Brain microvascular endothelial cell (primary cell): ENCODE data around the gene GLDN.
A peak's percentile ranks its signal among the peaks of the same experiment; 100 is the strongest.

Experiments
- DNase-seq: peaks from one replicate; pipeline ENCODE4 v3.0.0-alpha.2; 2020
- H3K27ac ChIP-seq: fragments of 250-450 bp; sonication (Bioruptor Pico); 2 replicates; pipeline ENCODE4 v1.5.1; 2020; ENCODE audit warnings: mild to moderate bottlenecking, moderate library complexity
- H3K27me3 ChIP-seq: fragments of 250-450 bp; sonication (Bioruptor Pico); replicated peaks from 2 replicates; pipeline ENCODE4 v1.5.1; 2020; ENCODE audit warnings: mild to moderate bottlenecking
- H3K36me3 ChIP-seq: fragments of 250-450 bp; sonication (Bioruptor Pico); replicated peaks from 2 replicates; pipeline ENCODE4 v1.5.1; 2020; ENCODE audit warnings: mild to moderate bottlenecking
- H3K4me3 ChIP-seq: 2 replicates; pipeline ENCODE4 v1.5.1; 2011; ENCODE audit warnings: low read depth, mild to moderate bottlenecking, control low read depth, low read length, moderate library complexity
- in situ Hi-C: cut with HindIII; loops from 2 replicates; pipeline ENCODE4 v1.10.0; 2017; ENCODE audit warnings: low sequenced_read_pairs, low pct_ligation_motif_present
- TF ChIP-seq, protein P1 (sequence below): IDR thresholded peaks from 2 replicates; pipeline ENCODE4 v1.5.1; 2011; ENCODE audit warnings: low read depth, mild to moderate bottlenecking, moderate library complexity, low read length, control low read depth, inconsistent platforms; ENCODE audit errors: missing control alignments

GLDN gene

DNA sequence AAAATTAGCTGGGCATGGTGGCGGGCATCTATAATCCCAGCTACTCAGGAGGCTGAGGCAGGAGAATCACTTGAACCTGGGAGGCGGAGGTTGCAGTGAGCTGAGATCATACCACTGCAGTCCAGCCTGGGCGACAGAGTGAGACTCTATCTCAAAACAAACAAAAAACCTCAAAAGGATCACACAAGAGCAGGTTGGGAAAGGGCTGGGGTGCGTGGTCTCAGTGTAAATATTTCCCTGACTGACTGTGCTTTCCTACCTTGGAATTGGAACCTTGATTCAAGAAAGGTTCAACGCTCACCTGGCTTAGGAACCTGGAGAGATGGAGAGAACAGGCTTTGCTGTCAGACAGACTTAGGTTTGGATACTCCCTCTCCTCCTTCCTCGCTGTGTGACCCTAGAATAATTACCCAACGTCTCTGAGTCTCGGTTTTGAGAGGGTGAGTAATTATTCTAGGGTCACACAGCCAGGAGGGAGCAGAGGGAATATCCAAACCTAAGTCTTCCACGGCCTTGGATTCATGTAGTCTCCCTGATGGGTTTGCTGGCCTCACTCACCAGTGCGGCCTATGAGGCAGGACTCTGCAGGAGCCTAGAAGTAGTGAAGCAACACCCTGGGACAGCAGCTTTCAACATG lies 27.7 kb upstream of the GLDN start:
- H3K4me3 ChIP-seq, result no peak overlapping the region
- H3K27me3 ChIP-seq, result no peaks in the 10 kb centered on the region
- no peak for DNase-seq
- in situ Hi-C loops, result no loop called here
- H3K36me3 ChIP-seq, result no peaks in the 10 kb centered on the region
- no peak overlapping the region for H3K27ac ChIP-seq
- TF ChIP-seq, protein P1, sequence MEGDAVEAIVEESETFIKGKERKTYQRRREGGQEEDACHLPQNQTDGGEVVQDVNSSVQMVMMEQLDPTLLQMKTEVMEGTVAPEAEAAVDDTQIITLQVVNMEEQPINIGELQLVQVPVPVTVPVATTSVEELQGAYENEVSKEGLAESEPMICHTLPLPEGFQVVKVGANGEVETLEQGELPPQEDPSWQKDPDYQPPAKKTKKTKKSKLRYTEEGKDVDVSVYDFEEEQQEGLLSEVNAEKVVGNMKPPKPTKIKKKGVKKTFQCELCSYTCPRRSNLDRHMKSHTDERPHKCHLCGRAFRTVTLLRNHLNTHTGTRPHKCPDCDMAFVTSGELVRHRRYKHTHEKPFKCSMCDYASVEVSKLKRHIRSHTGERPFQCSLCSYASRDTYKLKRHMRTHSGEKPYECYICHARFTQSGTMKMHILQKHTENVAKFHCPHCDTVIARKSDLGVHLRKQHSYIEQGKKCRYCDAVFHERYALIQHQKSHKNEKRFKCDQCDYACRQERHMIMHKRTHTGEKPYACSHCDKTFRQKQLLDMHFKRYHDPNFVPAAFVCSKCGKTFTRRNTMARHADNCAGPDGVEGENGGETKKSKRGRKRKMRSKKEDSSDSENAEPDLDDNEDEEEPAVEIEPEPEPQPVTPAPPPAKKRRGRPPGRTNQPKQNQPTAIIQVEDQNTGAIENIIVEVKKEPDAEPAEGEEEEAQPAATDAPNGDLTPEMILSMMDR, result no peak

DNA sequence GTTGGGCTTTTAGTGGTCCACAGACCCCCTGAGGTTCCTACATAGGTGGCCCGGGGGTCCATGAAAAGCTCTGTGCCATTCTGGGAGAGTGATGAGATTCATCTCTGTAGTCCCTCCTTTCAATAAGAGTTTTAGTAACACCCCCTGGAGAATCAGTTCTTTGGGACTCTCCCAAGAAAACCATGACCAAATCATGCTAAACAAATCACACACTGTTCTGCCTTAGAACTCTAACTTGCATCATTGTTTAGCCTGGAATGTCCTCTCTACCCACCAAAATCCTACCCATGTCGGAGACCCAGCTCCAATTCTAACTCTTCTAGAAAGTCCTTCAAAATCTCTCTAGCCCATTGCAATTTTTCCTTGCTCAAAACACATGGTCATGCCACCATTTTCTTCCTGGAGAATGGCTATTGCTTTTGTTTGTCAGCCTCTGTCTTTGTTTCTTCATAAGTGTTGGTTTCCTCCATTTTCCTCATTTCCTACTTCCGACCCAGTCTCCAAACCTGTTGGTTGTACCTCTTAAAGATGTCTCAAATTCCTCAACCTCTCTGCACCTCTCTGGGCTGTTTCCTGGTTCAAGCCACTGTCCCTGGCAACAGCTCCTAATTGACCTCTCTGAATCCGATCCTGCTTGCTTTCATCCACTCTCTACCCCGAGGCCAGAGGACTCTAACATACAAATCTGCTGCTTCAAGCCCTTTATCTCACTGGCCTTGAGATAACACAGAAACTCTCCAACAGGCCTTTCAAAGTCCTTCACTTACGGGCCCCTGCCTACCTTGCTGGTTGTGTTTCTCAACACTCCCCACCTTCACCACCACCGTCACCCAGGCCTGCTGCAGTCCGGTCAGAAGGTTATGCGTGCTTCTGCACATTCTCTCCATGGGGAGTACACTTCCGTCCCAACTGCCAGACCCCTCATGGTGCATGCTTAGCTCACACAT lies 26.8 kb upstream of the GLDN start:
- Histone ChIP-seq H3K27ac (no peak overlapping the region), H3K27me3 (no peaks in the 10 kb centered on the region), H3K4me3 (no peak overlapping the region), H3K36me3 (no peaks in the 10 kb centered on the region)
- TF ChIP-seq, protein P1, result no peak
- in situ Hi-C loops, result no loop called here
- no peak for DNase-seq

GRCh38 chr15:51315726-51316125 lies 25.7 kb upstream of the GLDN start:
- TF ChIP-seq, protein P1, result no peak
- DNase-seq, result no peak
- H3K4me3 ChIP-seq, result no peak overlapping the region
- H3K36me3 ChIP-seq, result no peaks in the 10 kb centered on the region
- no peak overlapping the region for H3K27ac ChIP-seq
- no peaks in the 10 kb centered on the region for H3K27me3 ChIP-seq
- in situ Hi-C loops, result no loop called here

DNA sequence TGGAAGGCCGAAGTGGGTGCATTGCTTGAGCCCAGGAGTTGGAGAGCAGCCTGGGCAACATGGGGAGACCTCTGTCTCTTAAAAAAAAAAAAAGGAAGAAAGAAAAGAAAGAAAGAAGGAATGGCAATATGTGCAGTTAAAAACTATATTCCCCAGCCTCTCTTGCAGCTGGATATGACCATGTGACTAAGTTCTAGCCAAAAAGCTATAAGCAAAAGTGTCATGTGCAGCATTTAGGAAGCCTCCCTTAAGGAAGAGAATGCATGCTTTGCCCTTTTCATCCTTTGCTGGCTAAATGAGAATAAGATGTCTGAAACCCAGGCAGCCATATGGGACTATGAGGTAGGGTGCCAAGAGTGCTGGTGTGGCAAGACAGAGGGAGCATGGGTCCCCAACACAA lies 24.8 kb upstream of the GLDN start:
- Histone ChIP-seq H3K27me3 (no peaks in the 10 kb centered on the region), H3K4me3 (no peak overlapping the region), H3K36me3 (no peaks in the 10 kb centered on the region), H3K27ac (no peak overlapping the region)
- no peak for DNase-seq
- in situ Hi-C loops, result no loop called here
- TF ChIP-seq, protein P1, result no peak

GRCh38 chr15:51318382-51319150 lies 22.9 kb upstream of the GLDN start:
- TF ChIP-seq, protein P1, result no peak
- Histone ChIP-seq H3K27ac (no peak overlapping the region), H3K4me3 (no peak overlapping the region), H3K36me3 (no peaks in the 10 kb centered on the region), H3K27me3 (no peaks in the 10 kb centered on the region)
- peak; percentile 16 for DNase-seq
- in situ Hi-C loops, result no loop called here
